CD14-positive monocyte (primary cell): ENCODE data around the gene ZC3H7A. TPM values are rescaled to one million over a fixed set of nuclear protein-coding genes. Genes with fewer than 3 reads are reported as not detected.

Experiments used
- DNase-seq, 3 donors: peaks; one replicate each; pipeline ENCODE4 v3.0.0-alpha.2; 2011 to 2022
- H2AFZ ChIP-seq: 2 replicates; pipeline ENCODE4 v1.6.0; 2012; ENCODE audit warnings: mild to moderate bottlenecking, low read depth, low read length, inconsistent platforms; ENCODE audit not compliant: insufficient read depth, poor library complexity, severe bottlenecking
- H3K27ac ChIP-seq, 2 donors: 1 replicate in 1 of 2; 2 replicates in 1 of 2; pipeline ENCODE4 v1.5.1; 2012 to 2013; ENCODE audit warnings: low read length in 2 of 2, control low read depth in 1 of 2, inconsistent platforms in 1 of 2, low read depth in 1 of 2, mild to moderate bottlenecking in 1 of 2
- H3K27me3 ChIP-seq, 2 donors: one replicate each; pipeline versions ENCODE4 v1.6.0 to v1.6.1; 2011 to 2013; ENCODE audit warnings: low read length in 2 of 2; ENCODE audit not compliant: control insufficient read depth in 2 of 2, insufficient read depth in 2 of 2
- H3K36me3 ChIP-seq, 2 donors: replicated peaks in 1 of 2; 1 replicate in 1 of 2; 2 replicates in 1 of 2; pipeline versions ENCODE4 v1.5.1 to v1.6.1; 2012 to 2013; ENCODE audit warnings: low read length in 2 of 2, control low read depth in 1 of 2, inconsistent platforms in 1 of 2, mild to moderate bottlenecking in 1 of 2; ENCODE audit not compliant: insufficient read depth in 2 of 2, control insufficient read depth in 1 of 2
- H3K4me1 ChIP-seq, 2 donors: 1 replicate in 1 of 2; 2 replicates in 1 of 2; pipeline versions ENCODE4 v1.5.1 to v1.6.1; 2012 to 2013; ENCODE audit warnings: low read length in 2 of 2, control low read depth in 1 of 2, inconsistent platforms in 1 of 2, mild to moderate bottlenecking in 1 of 2, moderate library complexity in 1 of 2; ENCODE audit not compliant: insufficient read depth in 2 of 2, control insufficient read depth in 1 of 2
- H3K4me2 ChIP-seq: replicated peaks from 2 replicates; pipeline ENCODE3; 2012; ENCODE audit warnings: low read length, moderate library complexity, mild to moderate bottlenecking; ENCODE audit not compliant: poor library complexity, severe bottlenecking; ENCODE audit errors: extremely low read depth
- H3K4me3 ChIP-seq, 3 experiments: fragments of 200-600 bp in 1 of 3; sonication (generic) in 1 of 3; replicated peaks in 1 of 3; 1 replicate in 2 of 3; 2 replicates in 1 of 3; pipeline ENCODE4 v1.5.1; 2011 to 2013; ENCODE audit warnings: low read length in 3 of 3, mild to moderate bottlenecking in 3 of 3, control low read depth in 2 of 3, low read depth in 2 of 3, inconsistent platforms in 1 of 3, moderate library complexity in 1 of 3
- H3K79me2 ChIP-seq: 2 replicates; pipeline ENCODE4 v1.6.0; 2012; ENCODE audit warnings: mild to moderate bottlenecking, control low read depth, inconsistent platforms, low read length, moderate library complexity; ENCODE audit not compliant: insufficient read depth
- H3K9ac ChIP-seq: 2 replicates; pipeline ENCODE4 v1.6.0; 2017; ENCODE audit warnings: low read length, mild to moderate bottlenecking; ENCODE audit not compliant: insufficient read depth, poor library complexity, severe bottlenecking
- H3K9me3 ChIP-seq, 2 donors: replicated peaks in 1 of 2; 1 replicate in 1 of 2; 2 replicates in 1 of 2; pipeline versions ENCODE4 v1.5.1 to v1.6.1; 2012 to 2013; ENCODE audit warnings: low read length in 2 of 2, control low read depth in 1 of 2; ENCODE audit not compliant: control insufficient read depth in 1 of 2, insufficient read depth in 1 of 2
- H4K20me1 ChIP-seq: 2 replicates; pipeline ENCODE4 v1.6.0; 2012; ENCODE audit warnings: mild to moderate bottlenecking, low read length, control low read depth, moderate library complexity; ENCODE audit not compliant: insufficient read depth
- H3K27ac Mint-ChIP-seq, 7 donors: one replicate each; pipeline ENCODE4 v1.8.0; 2020; ENCODE audit warnings: mild to moderate bottlenecking in 7 of 7, mixed read lengths in 7 of 7, moderate library complexity in 6 of 7, inconsistent platforms in 2 of 7
- H3K27me3 Mint-ChIP-seq, 3 donors: one replicate each; pipeline ENCODE4 v1.8.0; 2021 to 2022; ENCODE audit warnings: low read depth in 3 of 3, mild to moderate bottlenecking in 3 of 3, mixed read lengths in 3 of 3, moderate library complexity in 3 of 3, inconsistent platforms in 1 of 3
- H3K36me3 Mint-ChIP-seq, 2 donors: one replicate each; pipeline ENCODE4 v1.8.0; 2020; ENCODE audit warnings: mixed read lengths in 2 of 2, inconsistent platforms in 1 of 2, mild to moderate bottlenecking in 1 of 2
- H3K4me1 Mint-ChIP-seq: one replicate; pipeline ENCODE4 v1.8.0; 2020; ENCODE audit warnings: mild to moderate bottlenecking, mixed read lengths
- H3K4me3 Mint-ChIP-seq, 2 donors: one replicate each; pipeline ENCODE4 v1.8.0; 2020; ENCODE audit warnings: mild to moderate bottlenecking in 2 of 2, mixed read lengths in 2 of 2, moderate library complexity in 1 of 2
- H3K9me3 Mint-ChIP-seq, 7 donors: one replicate each; pipeline ENCODE4 v1.8.0; 2020 to 2022; ENCODE audit warnings: mixed read lengths in 7 of 7, mild to moderate bottlenecking in 6 of 7, moderate library complexity in 6 of 7, inconsistent platforms in 2 of 7
- WGBS: methylation state at CpG from one replicate; pipeline ENCODE4 v1.1.5; 2013; ENCODE audit warnings: missing lambda C conversion rate; ENCODE audit not compliant: insufficient coverage; 5-methylcytosine and 5-hydroxymethylcytosine counted together
- intact Hi-C, 2 donors: fragments of 100-400 bp; cut with micrococcal nuclease; formaldehyde crosslinking; loops; one replicate each; pipeline versions ENCODE4 v1.15.0 to v1.15.1; 2023
- polyA plus RNA-seq, 3 donors: library from polyadenylated mRNA; depleted of rRNA in 1 of 3; unstranded in 2 of 3; stranded (reverse) in 1 of 3; fragments of 300-500 nt in 2 of 3; fragments of >200 nt in 1 of 3; fragmentation: Illumina TruSeq in 2 of 3; gene quantifications; 1 replicate in 2 of 3; 2 replicates in 1 of 3; pipeline ENCODE4 v1.2.3, GENCODE V29; 2012 to 2021
- TF ChIP-seq, protein P1 (sequence below): fragments of 200-600 bp; IDR thresholded peaks from one replicate; pipeline ENCODE4 v1.8.0; 2022; ENCODE audit warnings: antibody characterized with exemption, mild to moderate bottlenecking

Gene ZC3H7A
- polyA plus RNA-seq, 3 donors, result 22.6 to 62.0 (median 27.5) TPM

DNA sequence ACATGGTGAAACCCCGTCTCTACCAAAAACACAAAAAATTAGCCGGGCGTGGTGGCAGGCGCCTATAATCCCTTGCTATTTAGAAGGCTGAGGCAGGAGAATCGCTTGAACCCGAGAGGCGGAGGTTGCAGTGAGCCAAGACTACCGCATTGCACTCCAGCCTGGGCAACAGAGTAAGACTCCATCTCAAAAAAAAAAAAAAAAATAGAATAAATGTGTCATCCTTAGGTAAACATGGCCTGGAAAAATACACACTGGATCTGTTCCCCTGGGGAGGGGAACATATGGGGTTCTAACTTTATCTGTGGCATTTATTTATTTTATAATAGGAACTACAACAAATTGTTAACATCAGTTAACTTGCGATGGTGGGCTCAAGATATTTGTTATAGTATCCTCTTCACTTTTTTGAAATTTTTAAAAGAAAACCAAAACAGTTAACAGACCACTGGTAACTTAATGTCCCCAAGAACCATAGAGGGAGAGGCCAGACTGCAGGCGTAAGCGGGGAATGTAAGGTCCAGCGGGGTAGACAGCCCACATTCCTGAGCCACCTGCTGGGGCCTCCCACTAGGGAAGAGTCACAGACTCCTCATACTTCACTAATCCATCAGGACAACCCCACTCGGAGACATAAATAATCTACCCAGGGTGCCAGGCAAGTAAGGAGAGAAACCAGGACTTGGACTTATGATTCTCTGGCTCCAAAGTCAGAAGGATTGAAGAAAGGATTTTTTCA lies 41.9 kb downstream of the ZC3H7A start:
- Histone ChIP-seq H3K9me3 (no peaks in the 10 kb centered on the region), H3K79me2 (no peaks in the 10 kb centered on the region), H3K36me3 (peaks cover 83 to 99% of the 10 kb centered on the region in 2 donors), H3K4me3 (no peak overlapping the region), H3K27me3 (no peaks in the 10 kb centered on the region), H3K9ac (no peak overlapping the region), H4K20me1 (peaks cover 8% of the 10 kb centered on the region), H3K4me2 (no peak overlapping the region), H3K4me1 (no peaks in the 10 kb centered on the region), H3K27ac (no peak overlapping the region), H2AFZ (no peak overlapping the region)
- intact Hi-C loops, result no loop called here
- TF ChIP-seq, protein P1, sequence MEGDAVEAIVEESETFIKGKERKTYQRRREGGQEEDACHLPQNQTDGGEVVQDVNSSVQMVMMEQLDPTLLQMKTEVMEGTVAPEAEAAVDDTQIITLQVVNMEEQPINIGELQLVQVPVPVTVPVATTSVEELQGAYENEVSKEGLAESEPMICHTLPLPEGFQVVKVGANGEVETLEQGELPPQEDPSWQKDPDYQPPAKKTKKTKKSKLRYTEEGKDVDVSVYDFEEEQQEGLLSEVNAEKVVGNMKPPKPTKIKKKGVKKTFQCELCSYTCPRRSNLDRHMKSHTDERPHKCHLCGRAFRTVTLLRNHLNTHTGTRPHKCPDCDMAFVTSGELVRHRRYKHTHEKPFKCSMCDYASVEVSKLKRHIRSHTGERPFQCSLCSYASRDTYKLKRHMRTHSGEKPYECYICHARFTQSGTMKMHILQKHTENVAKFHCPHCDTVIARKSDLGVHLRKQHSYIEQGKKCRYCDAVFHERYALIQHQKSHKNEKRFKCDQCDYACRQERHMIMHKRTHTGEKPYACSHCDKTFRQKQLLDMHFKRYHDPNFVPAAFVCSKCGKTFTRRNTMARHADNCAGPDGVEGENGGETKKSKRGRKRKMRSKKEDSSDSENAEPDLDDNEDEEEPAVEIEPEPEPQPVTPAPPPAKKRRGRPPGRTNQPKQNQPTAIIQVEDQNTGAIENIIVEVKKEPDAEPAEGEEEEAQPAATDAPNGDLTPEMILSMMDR, result no peak
- Mint-ChIP-seq H3K4me3 (no peak overlapping the region), H3K4me1 (peaks cover under 1% of the 10 kb centered on the region), H3K36me3 (peaks cover 75 to 96% of the 10 kb centered on the region in 2 donors), H3K27ac (peak overlapping the region in 3 of 7 donors; percentile 11 to 74 (median 54)), H3K9me3 (no peaks in the 10 kb centered on the region), H3K27me3 (no peaks in the 10 kb centered on the region)
- no CpG with 5 or more reads among the region's 13 CpGs for WGBS
- DNase-seq, result no peak

DNA sequence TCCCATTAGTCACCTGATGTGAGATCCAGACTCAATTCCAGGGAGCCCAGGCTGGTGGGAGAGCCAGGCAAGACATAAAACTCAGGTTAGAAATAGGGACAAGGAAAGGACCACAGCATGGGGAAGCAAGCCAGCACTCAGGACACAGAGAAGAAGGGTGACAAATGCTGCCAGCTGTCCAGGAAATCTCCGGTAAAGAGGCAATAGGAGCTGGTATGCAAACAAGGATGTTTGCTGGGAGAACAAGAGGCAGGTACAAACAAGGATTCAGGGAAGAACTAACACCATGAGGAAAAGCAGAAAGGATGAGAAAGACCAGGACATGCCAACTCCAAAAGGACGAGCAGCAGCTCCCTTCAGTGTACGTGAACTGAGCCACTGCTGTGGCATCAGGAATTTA lies 44.2 kb downstream of the ZC3H7A start:
- Mint-ChIP-seq H3K36me3 (peaks cover 75 to 96% of the 10 kb centered on the region in 2 donors), H3K27ac (peak overlapping the region in 2 of 7 donors; percentile 73 to 81), H3K27me3 (no peaks in the 10 kb centered on the region), H3K9me3 (no peaks in the 10 kb centered on the region), H3K4me1 (no peaks in the 10 kb centered on the region), H3K4me3 (no peak overlapping the region)
- no peak overlapping the region for H2AFZ ChIP-seq
- TF ChIP-seq, protein P1, result no peak
- H3K27me3 ChIP-seq, result no peaks in the 10 kb centered on the region
- intact Hi-C loops, result no loop called here
- no peaks in the 10 kb centered on the region for H3K79me2 ChIP-seq
- H3K4me3 ChIP-seq, result no peak overlapping the region
- DNase-seq, result no peak
- no peak overlapping the region for H3K27ac ChIP-seq
- peaks cover 8% of the 10 kb centered on the region for H4K20me1 ChIP-seq
- peaks cover 75 to 98% of the 10 kb centered on the region in 2 donors for H3K36me3 ChIP-seq
- no peaks in the 10 kb centered on the region for H3K9me3 ChIP-seq
- 92% methylated on average over 2 of the region's 3 CpGs for WGBS
- H3K4me2 ChIP-seq, result no peak overlapping the region
- H3K9ac ChIP-seq, result no peak overlapping the region
- H3K4me1 ChIP-seq, result no peaks in the 10 kb centered on the region
